B cell (primary cell): ENCODE measurements around the gene S100PBP. TPM values are rescaled to one million over a fixed set of nuclear protein-coding genes. Genes with fewer than 3 reads are reported as not detected.

Experiments
- ATAC-seq: fragments of 200-7000 bp; cut with Tn5 transposase; one replicate; pipeline ENCODE4 v1.10.0; 2021; ENCODE audit warnings: low read depth, mild to moderate bottlenecking, moderate number of reproducible peaks, moderate library complexity
- CTCF ChIA-PET: fragments of 350-600 bp; sonication (Branson Sonifier 250); formaldehyde crosslinking; loops from one replicate; lab custom pipeline; 2021; ENCODE audit warnings: antibody characterized with exemption, inconsistent platforms; lab: Charles Lee
- POLR2A ChIA-PET: fragments of 350-600 bp; sonication (Branson Sonifier 250); formaldehyde crosslinking; loops from one replicate; lab custom pipeline; 2021; ENCODE audit warnings: antibody characterized with exemption; lab: Charles Lee
- DNase-seq: peaks from one replicate; pipeline ENCODE4 v3.0.0; 2013
- H2AFZ ChIP-seq: 2 replicates; pipeline ENCODE4 v1.6.1; 2012; ENCODE audit warnings: mild to moderate bottlenecking, low read depth, low read length; ENCODE audit not compliant: insufficient read depth, poor library complexity, severe bottlenecking
- H3K27ac ChIP-seq, 2 donors: 1 replicate in 1 of 2; 2 replicates in 1 of 2; pipeline ENCODE4 v1.5.1; 2012 to 2013; ENCODE audit warnings: low read length in 2 of 2, mild to moderate bottlenecking in 2 of 2, moderate library complexity in 1 of 2
- H3K27me3 ChIP-seq, 4 experiments: fragments of 200-600 bp in 1 of 4; sonication (generic) in 1 of 4; replicated peaks in 1 of 4; 1 replicate in 2 of 4; 2 replicates in 2 of 4; pipeline versions ENCODE4 v1.6.1 to v1.7.0; 2013 to 2016; ENCODE audit warnings: low read length in 3 of 4, mild to moderate bottlenecking in 2 of 4, mixed read lengths in 1 of 4, moderate library complexity in 1 of 4; ENCODE audit not compliant: insufficient read depth in 4 of 4, control insufficient read depth in 3 of 4; ENCODE audit errors: control extremely low read depth in 1 of 4
- H3K36me3 ChIP-seq, 2 experiments: replicated peaks in 1 of 2; 1 replicate in 1 of 2; 2 replicates in 1 of 2; pipeline versions ENCODE4 v1.6.1 to v1.7.1; 2013; ENCODE audit warnings: low read length in 1 of 2; ENCODE audit not compliant: insufficient read depth in 2 of 2, control insufficient read depth in 1 of 2; ENCODE audit errors: control extremely low read depth in 1 of 2, extremely low read depth in 1 of 2
- H3K4me1 ChIP-seq, 2 donors: fragments of 200-600 bp in 1 of 2; sonication (generic) in 1 of 2; 1 replicate in 1 of 2; 2 replicates in 1 of 2; pipeline versions ENCODE4 v1.5.1 to v1.6.1; 2013 to 2017; ENCODE audit warnings: low read length in 2 of 2; ENCODE audit not compliant: control insufficient read depth in 2 of 2, insufficient read depth in 2 of 2
- H3K4me2 ChIP-seq: replicated peaks from 2 replicates; pipeline ENCODE3; 2012; ENCODE audit warnings: mild to moderate bottlenecking, low read depth, low read length; ENCODE audit not compliant: poor library complexity, severe bottlenecking
- H3K4me3 ChIP-seq, 5 experiments: fragments of 200-600 bp in 1 of 5; sonication (generic) in 1 of 5; 1 replicate in 3 of 5; 2 replicates in 2 of 5; pipeline versions ENCODE4 v1.5.1 to v1.7.0; 2011 to 2016; ENCODE audit warnings: low read length in 4 of 5, mild to moderate bottlenecking in 4 of 5, low read depth in 2 of 5, control low read depth in 1 of 5, moderate library complexity in 1 of 5; ENCODE audit not compliant: insufficient read depth in 1 of 5; ENCODE audit errors: control extremely low read depth in 1 of 5, extremely low read depth in 1 of 5
- H3K79me2 ChIP-seq: fragments of 200-600 bp; sonication (generic); one replicate; pipeline ENCODE4 v1.6.0; 2016; ENCODE audit warnings: low read length; ENCODE audit not compliant: control insufficient read depth, insufficient read depth
- H3K9ac ChIP-seq: fragments of 200-600 bp; sonication (generic); 2 replicates; pipeline ENCODE4 v1.6.1; 2017; ENCODE audit warnings: mild to moderate bottlenecking, low read length, moderate library complexity
- H3K9me3 ChIP-seq, 3 donors: one replicate each; pipeline versions ENCODE4 v1.6.1 to v1.7.1; 2013; ENCODE audit warnings: low read length in 2 of 3; ENCODE audit not compliant: control insufficient read depth in 2 of 3, insufficient read depth in 1 of 3; ENCODE audit errors: control extremely low read depth in 1 of 3
- H4K20me1 ChIP-seq: 2 replicates; pipeline ENCODE4 v1.6.0; 2012; ENCODE audit warnings: mild to moderate bottlenecking, low read length; ENCODE audit not compliant: insufficient read depth, control insufficient read depth, poor library complexity, severe bottlenecking
- H3K27ac Mint-ChIP-seq: one replicate; pipeline ENCODE4 v1.8.0; 2021; ENCODE audit warnings: mixed read lengths
- H3K27me3 Mint-ChIP-seq: one replicate; pipeline ENCODE4 v1.8.0; 2021; ENCODE audit warnings: mixed read lengths
- H3K4me1 Mint-ChIP-seq: one replicate; pipeline ENCODE4 v1.8.0; 2021; ENCODE audit warnings: mixed read lengths
- H3K4me3 Mint-ChIP-seq: one replicate; pipeline ENCODE4 v1.8.0; 2021; ENCODE audit warnings: mixed read lengths
- H3K9me3 Mint-ChIP-seq: one replicate; pipeline ENCODE4 v1.8.0; 2022; ENCODE audit warnings: mixed read lengths; ENCODE audit not compliant: insufficient read depth
- EZH2 ChIP-seq: IDR thresholded peaks from 2 replicates; pipeline ENCODE4 v1.6.1; 2012; ENCODE audit warnings: borderline replicate concordance, low read depth, mild to moderate bottlenecking, moderate library complexity, low read length; ENCODE audit not compliant: insufficient read depth, poor library complexity, severe bottlenecking
- WGBS: methylation state at CpG from one replicate; pipeline ENCODE4 v1.1.5; 2013; ENCODE audit warnings: missing lambda C conversion rate; ENCODE audit not compliant: insufficient coverage; 5-methylcytosine and 5-hydroxymethylcytosine counted together
- intact Hi-C: fragments of 100-400 bp; cut with micrococcal nuclease; formaldehyde crosslinking; loops from one replicate; pipeline ENCODE4 v1.10.0; 2022
- polyA plus RNA-seq: library from polyadenylated mRNA; depleted of rRNA; stranded (reverse); fragments of >200 nt; gene quantifications from 2 replicates; pipeline ENCODE4 v1.2.3, GENCODE V29; 2012
- total RNA-seq, 2 donors: library from RNA; stranded (reverse); fragments of 120-200 nt in 1 of 2; gene quantifications; 1 replicate in 1 of 2; 2 replicates in 1 of 2; pipeline versions ENCODE4 v1.2.3 to v1.2.4, GENCODE V29; 2013 to 2022
- TF ChIP-seq, protein P1 (sequence below): fragments of 200-600 bp; IDR thresholded peaks from one replicate; pipeline ENCODE4 v1.8.0; 2022; ENCODE audit warnings: antibody characterized with exemption, mild to moderate bottlenecking

S100PBP gene
- total and polyA plus RNA-seq, 2 donors (not counting 1 experiment from before 2014, with no cell fraction given), result 32.5 to 94.1 TPM

DNA sequence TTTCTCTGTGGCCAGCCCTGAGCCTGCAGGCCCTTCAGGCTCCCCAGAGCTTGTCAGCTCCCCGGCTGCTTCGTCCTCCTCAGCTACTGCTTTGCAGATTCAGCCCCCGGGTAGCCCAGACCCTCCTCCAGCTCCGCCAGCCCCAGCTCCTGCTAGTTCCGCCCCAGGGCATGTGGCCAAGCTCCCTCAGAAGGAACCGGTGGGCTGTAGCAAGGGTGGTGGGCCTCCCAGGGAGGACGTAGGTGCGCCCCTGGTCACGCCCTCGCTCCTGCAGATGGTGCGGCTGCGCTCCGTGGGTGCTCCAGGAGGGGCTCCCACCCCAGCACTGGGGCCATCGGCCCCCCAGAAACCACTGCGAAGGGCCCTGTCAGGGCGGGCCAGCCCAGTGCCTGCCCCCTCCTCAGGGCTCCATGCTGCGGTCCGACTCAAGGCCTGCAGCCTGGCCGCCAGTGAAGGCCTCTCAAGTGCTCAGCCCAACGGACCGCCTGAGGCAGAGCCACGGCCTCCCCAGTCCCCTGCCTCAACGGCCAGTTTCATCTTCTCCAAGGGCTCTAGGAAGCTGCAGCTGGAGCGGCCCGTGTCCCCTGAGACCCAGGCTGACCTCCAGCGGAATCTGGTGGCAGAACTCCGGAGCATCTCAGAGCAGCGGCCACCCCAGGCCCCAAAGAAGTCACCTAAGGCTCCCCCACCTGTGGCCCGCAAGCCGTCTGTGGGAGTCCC is 45.7 kb upstream of the S100PBP start:
- DNase-seq, result no peak
- Histone ChIP-seq H4K20me1 (no peaks in the 10 kb centered on the region), H3K9me3 (no peaks in the 10 kb centered on the region), H3K27ac (no peak overlapping the region), H3K4me3 (no peak overlapping the region), H3K36me3 (peaks cover 0 to 16% of the 10 kb centered on the region in 2 experiments), H2AFZ (no peak overlapping the region), H3K79me2 (no peaks in the 10 kb centered on the region), H3K4me1 (peaks cover 0 to 3% of the 10 kb centered on the region in 2 donors), H3K27me3 (no peaks in the 10 kb centered on the region), H3K4me2 (no peak overlapping the region), H3K9ac (no peak overlapping the region)
- H3K27ac Mint-ChIP-seq, result no peak overlapping the region
- intact Hi-C loops, result loop anchor here (2.0 kb wide), 1 partner anchor 323 kb away; no protein-coding TSS in a partner anchor
- H3K4me3 Mint-ChIP-seq, result no peak overlapping the region
- peaks cover 4% of the 10 kb centered on the region for H3K27me3 Mint-ChIP-seq
- CTCF ChIA-PET, result interaction anchor here (0.5 to 5.8 kb wide), 11 partner anchors 7 to 1934 kb away, joined by 3 to 76 read pairs (median 8); no protein-coding TSS in a partner anchor
- H3K4me1 Mint-ChIP-seq, result peaks cover 3% of the 10 kb centered on the region
- no peak for TF ChIP-seq EZH2
- TF ChIP-seq, protein P1, sequence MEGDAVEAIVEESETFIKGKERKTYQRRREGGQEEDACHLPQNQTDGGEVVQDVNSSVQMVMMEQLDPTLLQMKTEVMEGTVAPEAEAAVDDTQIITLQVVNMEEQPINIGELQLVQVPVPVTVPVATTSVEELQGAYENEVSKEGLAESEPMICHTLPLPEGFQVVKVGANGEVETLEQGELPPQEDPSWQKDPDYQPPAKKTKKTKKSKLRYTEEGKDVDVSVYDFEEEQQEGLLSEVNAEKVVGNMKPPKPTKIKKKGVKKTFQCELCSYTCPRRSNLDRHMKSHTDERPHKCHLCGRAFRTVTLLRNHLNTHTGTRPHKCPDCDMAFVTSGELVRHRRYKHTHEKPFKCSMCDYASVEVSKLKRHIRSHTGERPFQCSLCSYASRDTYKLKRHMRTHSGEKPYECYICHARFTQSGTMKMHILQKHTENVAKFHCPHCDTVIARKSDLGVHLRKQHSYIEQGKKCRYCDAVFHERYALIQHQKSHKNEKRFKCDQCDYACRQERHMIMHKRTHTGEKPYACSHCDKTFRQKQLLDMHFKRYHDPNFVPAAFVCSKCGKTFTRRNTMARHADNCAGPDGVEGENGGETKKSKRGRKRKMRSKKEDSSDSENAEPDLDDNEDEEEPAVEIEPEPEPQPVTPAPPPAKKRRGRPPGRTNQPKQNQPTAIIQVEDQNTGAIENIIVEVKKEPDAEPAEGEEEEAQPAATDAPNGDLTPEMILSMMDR, result no peak
- POLR2A ChIA-PET, result interaction anchor here (0.7 kb wide), 1 partner anchor 18 kb away, joined by 5 read pairs; no protein-coding TSS in a partner anchor
- WGBS, result 95% methylated on average over 29 of the region's 30 CpGs
- no peaks in the 10 kb centered on the region for H3K9me3 Mint-ChIP-seq
- ATAC-seq, result no peak
